GM12878 (cell line): Measurements from ENCODE around the gene KLHDC9. TPM values are rescaled to one million over a fixed set of nuclear protein-coding genes. Genes with fewer than 3 reads are reported as not detected.

Experiments
- ATAC-seq: fragments of 200-7000 bp; cut with Tn5 transposase; 3 replicates; pipeline ENCODE4 v1.9.1; 2020; ENCODE audit warnings: mild to moderate bottlenecking, moderate library complexity
- BruUV-seq: library from RNA; stranded (reverse); fragments of 400-500 nt; replicated peaks from 2 replicates; lab custom pipeline; 2021; lab: Mats Ljungman, UMichigan
- CTCF ChIA-PET: fragments of 300-600 bp; sonication (Branson Sonifier 250); formaldehyde crosslinking; extraction: SDS; loops from one replicate; lab custom pipeline; 2021; ENCODE audit warnings: inconsistent platforms; lab: Yijun Ruan, JAX
- POLR2A ChIA-PET: fragments of 350-600 bp; formaldehyde crosslinking; extraction: SDS; loops from one replicate; lab custom pipeline; 2021; ENCODE audit warnings: inconsistent platforms; lab: Charles Lee
- RAD21 ChIA-PET: fragments of 300-600 bp; sonication (Branson Sonifier 250); formaldehyde crosslinking; loops from one replicate; lab custom pipeline; 2023; ENCODE audit warnings: antibody characterized with exemption; ENCODE audit not compliant: unreplicated experiment; lab: Charles Lee
- SMC1A ChIA-PET: fragments of 300-600 bp; sonication (Branson Sonifier 250); formaldehyde crosslinking; loops from one replicate; lab custom pipeline; 2023; ENCODE audit not compliant: unreplicated experiment, uncharacterized antibody; lab: Charles Lee
- DNase-seq: peaks from one replicate; pipeline ENCODE4 v3.0.0-alpha.2; 2011; ENCODE audit warnings: low read depth, low spot score
- FAIRE-seq: peaks from 3 replicates; lab custom pipeline; 2011; peaks lifted over from hg19 to GRCh38; lab: Jason Lieb, UNC
- H2AFZ ChIP-seq: 2 replicates; pipeline ENCODE4 v1.6.0; 2011; ENCODE audit warnings: low read depth, low read length, control low read depth; ENCODE audit not compliant: control insufficient read depth
- H3K27ac ChIP-seq: 2 replicates; pipeline ENCODE4 v1.5.1; 2011; ENCODE audit warnings: control low read depth; ENCODE audit not compliant: control insufficient read depth, insufficient read depth
- H3K27me3 ChIP-seq, 2 experiments: replicated peaks in 1 of 2; 2 replicates each; pipeline versions ENCODE4 v1.6.0 to v1.6.1; 2011; ENCODE audit warnings: low read length in 1 of 2; ENCODE audit not compliant: control insufficient read depth in 2 of 2, insufficient read depth in 2 of 2
- H3K36me3 ChIP-seq, 2 experiments: 2 replicates each; pipeline ENCODE4 v1.5.1; 2011; ENCODE audit warnings: low read length in 1 of 2; ENCODE audit not compliant: control insufficient read depth in 2 of 2, insufficient read depth in 2 of 2
- H3K4me1 ChIP-seq: 2 replicates; pipeline ENCODE4 v1.6.1; 2011; ENCODE audit warnings: mild to moderate bottlenecking, low read length, moderate library complexity, mixed read lengths; ENCODE audit not compliant: control insufficient read depth, insufficient read depth
- H3K4me2 ChIP-seq: 2 replicates; pipeline ENCODE4 v1.6.0; 2011; ENCODE audit warnings: control low read depth; ENCODE audit not compliant: control insufficient read depth, insufficient read depth
- H3K4me3 ChIP-seq: fragments of 200-600 bp; sonication (generic); 2 replicates; pipeline ENCODE4 v1.5.1; 2016
- H3K79me2 ChIP-seq: 2 replicates; pipeline ENCODE4 v1.6.0; 2011; ENCODE audit warnings: low read length; ENCODE audit not compliant: control insufficient read depth, insufficient read depth
- H3K9ac ChIP-seq: 2 replicates; pipeline ENCODE4 v1.8.0; 2011; ENCODE audit warnings: low read length, control low read depth, mixed read lengths; ENCODE audit not compliant: control insufficient read depth, insufficient read depth
- H3K9me3 ChIP-seq: replicated peaks from 3 replicates; pipeline ENCODE4 v1.5.1; 2011; ENCODE audit warnings: mild to moderate bottlenecking, low read length; ENCODE audit not compliant: control insufficient read depth, insufficient read depth
- H4K20me1 ChIP-seq: 2 replicates; pipeline ENCODE4 v1.6.0; 2011; ENCODE audit not compliant: control insufficient read depth, insufficient read depth
- GABPA ChIP-seq: IDR thresholded peaks from 2 replicates; pipeline ENCODE4 v1.6.1; 2014; ENCODE audit warnings: antibody characterized with exemption, low read depth, mild to moderate bottlenecking, inconsistent platforms
- GATAD2B ChIP-seq: fragments of 450-650 bp; conservative IDR thresholded peaks from 2 replicates; pipeline ENCODE4 v1.6.1; 2017; ENCODE audit warnings: low read depth, mild to moderate bottlenecking, moderate library complexity
- LARP7 ChIP-seq: fragments of 450-650 bp; IDR thresholded peaks from 2 replicates; pipeline ENCODE4 v1.6.1; 2017; ENCODE audit warnings: mild to moderate bottlenecking
- RFX5 ChIP-seq: IDR thresholded peaks from 2 replicates; pipeline ENCODE4 v1.6.1; 2011; ENCODE audit warnings: low read depth, low read length, improper control_type of control experiment
- SIX5 ChIP-seq: IDR thresholded peaks from 2 replicates; pipeline ENCODE4 v1.6.1; 2011; ENCODE audit warnings: mild to moderate bottlenecking, low read depth, low read length, moderate library complexity; ENCODE audit not compliant: severe bottlenecking
- STAT3 ChIP-seq: IDR thresholded peaks from 2 replicates; pipeline ENCODE4 v1.6.1; 2011; ENCODE audit warnings: low read depth, low read length, improper control_type of control experiment
- WGBS: methylation state at CpG from one replicate; pipeline ENCODE4 v1.1.6; 2016; ENCODE audit warnings: low lambda C conversion rate; ENCODE audit not compliant: insufficient replicate concordance, insufficient coverage; ENCODE audit errors: missing lambda C conversion rate; 5-methylcytosine and 5-hydroxymethylcytosine counted together
- in situ Hi-C: fragments of 300-500 bp; cut with MboI; formaldehyde crosslinking; loops from 9 replicates; pipeline ENCODE4 v1.14.3; 2018; ENCODE audit warnings: mixed read lengths
- intact Hi-C: fragments of 100-400 bp; cut with micrococcal nuclease; formaldehyde crosslinking; loops from one replicate; pipeline ENCODE4 v1.14.2; 2022; ENCODE audit not compliant: unreplicated experiment
- polyA plus RNA-seq, 11 experiments: library from polyadenylated mRNA; depleted of rRNA in 4 of 11; unstranded in 6 of 11; stranded (reverse) in 5 of 11; fragments of >200 nt; fragmentation: Nextera tagmentation in 4 of 11; fragmentation: Illumina TruSeq in 1 of 11; extraction: Ambion mirVana in 4 of 11; extraction: Trizol in 1 of 11; gene quantifications; 1 replicate in 1 of 11; 2 replicates in 10 of 11; pipeline versions ENCODE4 v1.2.1 to v1.2.3, GENCODE V29; 2011 to 2016; ENCODE audit warnings: inconsistent platforms in 2 of 11, missing spikeins in 2 of 11, low read depth in 1 of 11
- total RNA-seq, 4 experiments: library from RNA; depleted of rRNA in 3 of 4; stranded (reverse); fragments of >200 nt in 3 of 4; fragmentation: Illumina TruSeq in 1 of 4; extraction: Trizol in 1 of 4; gene quantifications; 2 replicates each; pipeline versions ENCODE4 v1.2.1 to v1.2.3, GENCODE V29; 2013 to 2021
- TF ChIP-seq, protein P1 (sequence below): IDR thresholded peaks from 2 replicates; pipeline ENCODE4 v1.6.1; 2012; ENCODE audit warnings: low read depth, low read length, improper control_type of control experiment
- TF ChIP-seq, protein P2 (sequence below): fragments of 450-650 bp; IDR thresholded peaks from 2 replicates; pipeline ENCODE4 v1.6.1; 2017; ENCODE audit warnings: mild to moderate bottlenecking, moderate library complexity

Gene KLHDC9
- total and polyA plus RNA-seq, 10 of the 15 experiments (the other 5 are each of a cell fraction or from before 2014, with no cell fraction given) = 0.66 to 4.9 (median 2.6) TPM

DNA sequence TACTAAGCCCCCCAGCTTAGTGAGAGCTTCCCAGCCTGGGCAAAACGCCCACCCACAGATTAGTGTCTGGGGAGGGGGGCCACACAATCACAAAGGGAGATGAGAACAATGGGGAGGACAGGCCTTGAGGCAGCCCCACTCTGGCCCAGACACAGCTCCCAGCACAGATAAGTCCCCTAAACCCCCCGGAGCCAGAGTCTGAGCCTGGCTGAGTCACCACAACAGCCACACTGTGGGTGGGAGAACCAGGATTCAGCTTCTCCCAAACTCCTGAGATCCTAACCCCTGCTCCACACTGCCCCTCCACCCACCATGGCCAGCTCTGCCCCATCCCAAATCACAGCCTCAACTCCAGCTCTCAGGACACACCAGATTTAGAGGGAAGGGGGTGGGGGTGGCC is 13.0 kb upstream of the KLHDC9 start:
- Histone ChIP-seq H3K27ac (no peak overlapping the region), H3K27me3 (no peaks in the 10 kb centered on the region), H3K36me3 (no peaks in the 10 kb centered on the region), H3K4me2 (no peak overlapping the region), H3K4me3 (no peak overlapping the region), H2AFZ (no peak overlapping the region), H4K20me1 (no peaks in the 10 kb centered on the region), H3K79me2 (no peaks in the 10 kb centered on the region), H3K9me3 (no peaks in the 10 kb centered on the region), H3K4me1 (no peaks in the 10 kb centered on the region; the same call in 1 of the 2 replicates), H3K9ac (no peak overlapping the region)
- 42% methylated on average over 2 of the region's 2 CpGs for WGBS
- ChIA-PET SMC1A (interaction anchor here (1.1 to 2.7 kb wide), 3 partner anchors 8 to 175 kb away, joined by 3 to 8 read pairs (median 3); no protein-coding TSS in a partner anchor), CTCF (interaction anchor here (0.9 to 1.3 kb wide), 2 partner anchors 10 to 87 kb away, joined by 4 to 5 read pairs; no protein-coding TSS in a partner anchor), RAD21 (interaction anchor here (1.4 kb wide), 1 partner anchor 14 kb away, joined by 3 read pairs; no protein-coding TSS in a partner anchor), POLR2A (no interaction called here)
- no peak for DNase-seq
- TF ChIP-seq GATAD2B = no peak
- TF ChIP-seq STAT3 = no peak
- TF ChIP-seq SIX5 = no peak
- TF ChIP-seq, protein P1, sequence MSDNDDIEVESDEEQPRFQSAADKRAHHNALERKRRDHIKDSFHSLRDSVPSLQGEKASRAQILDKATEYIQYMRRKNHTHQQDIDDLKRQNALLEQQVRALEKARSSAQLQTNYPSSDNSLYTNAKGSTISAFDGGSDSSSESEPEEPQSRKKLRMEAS = no peak
- no peak for TF ChIP-seq RFX5
- no peak for TF ChIP-seq LARP7
- TF ChIP-seq GABPA = no peak
- TF ChIP-seq, protein P2, sequence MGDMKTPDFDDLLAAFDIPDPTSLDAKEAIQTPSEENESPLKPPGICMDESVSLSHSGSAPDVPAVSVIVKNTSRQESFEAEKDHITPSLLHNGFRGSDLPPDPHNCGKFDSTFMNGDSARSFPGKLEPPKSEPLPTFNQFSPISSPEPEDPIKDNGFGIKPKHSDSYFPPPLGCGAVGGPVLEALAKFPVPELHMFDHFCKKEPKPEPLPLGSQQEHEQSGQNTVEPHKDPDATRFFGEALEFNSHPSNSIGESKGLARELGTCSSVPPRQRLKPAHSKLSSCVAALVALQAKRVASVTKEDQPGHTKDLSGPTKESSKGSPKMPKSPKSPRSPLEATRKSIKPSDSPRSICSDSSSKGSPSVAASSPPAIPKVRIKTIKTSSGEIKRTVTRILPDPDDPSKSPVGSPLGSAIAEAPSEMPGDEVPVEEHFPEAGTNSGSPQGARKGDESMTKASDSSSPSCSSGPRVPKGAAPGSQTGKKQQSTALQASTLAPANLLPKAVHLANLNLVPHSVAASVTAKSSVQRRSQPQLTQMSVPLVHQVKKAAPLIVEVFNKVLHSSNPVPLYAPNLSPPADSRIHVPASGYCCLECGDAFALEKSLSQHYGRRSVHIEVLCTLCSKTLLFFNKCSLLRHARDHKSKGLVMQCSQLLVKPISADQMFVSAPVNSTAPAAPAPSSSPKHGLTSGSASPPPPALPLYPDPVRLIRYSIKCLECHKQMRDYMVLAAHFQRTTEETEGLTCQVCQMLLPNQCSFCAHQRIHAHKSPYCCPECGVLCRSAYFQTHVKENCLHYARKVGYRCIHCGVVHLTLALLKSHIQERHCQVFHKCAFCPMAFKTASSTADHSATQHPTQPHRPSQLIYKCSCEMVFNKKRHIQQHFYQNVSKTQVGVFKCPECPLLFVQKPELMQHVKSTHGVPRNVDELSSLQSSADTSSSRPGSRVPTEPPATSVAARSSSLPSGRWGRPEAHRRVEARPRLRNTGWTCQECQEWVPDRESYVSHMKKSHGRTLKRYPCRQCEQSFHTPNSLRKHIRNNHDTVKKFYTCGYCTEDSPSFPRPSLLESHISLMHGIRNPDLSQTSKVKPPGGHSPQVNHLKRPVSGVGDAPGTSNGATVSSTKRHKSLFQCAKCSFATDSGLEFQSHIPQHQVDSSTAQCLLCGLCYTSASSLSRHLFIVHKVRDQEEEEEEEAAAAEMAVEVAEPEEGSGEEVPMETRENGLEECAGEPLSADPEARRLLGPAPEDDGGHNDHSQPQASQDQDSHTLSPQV = no peak
- ATAC-seq = no peak
- in situ Hi-C loops = no loop called here
- intact Hi-C loops = no loop called here
- FAIRE-seq = no peak
- BruUV-seq = no TSS peak
